GM18861 (cell line): ENCODE data around the gene SPATA16.
"Not testable (repeated sequence)": the region's sequence is repeated elsewhere in the genome, so short reads cannot be mapped to it uniquely, and the experiment has no call there.

ENCODE experiments used
- ATAC-seq: cut with Tn5 transposase; IDR thresholded peaks from one replicate; pipeline ENCODE4 v1.9.1; 2021; ENCODE audit not compliant: unreplicated experiment

SPATA16 gene, protein sequence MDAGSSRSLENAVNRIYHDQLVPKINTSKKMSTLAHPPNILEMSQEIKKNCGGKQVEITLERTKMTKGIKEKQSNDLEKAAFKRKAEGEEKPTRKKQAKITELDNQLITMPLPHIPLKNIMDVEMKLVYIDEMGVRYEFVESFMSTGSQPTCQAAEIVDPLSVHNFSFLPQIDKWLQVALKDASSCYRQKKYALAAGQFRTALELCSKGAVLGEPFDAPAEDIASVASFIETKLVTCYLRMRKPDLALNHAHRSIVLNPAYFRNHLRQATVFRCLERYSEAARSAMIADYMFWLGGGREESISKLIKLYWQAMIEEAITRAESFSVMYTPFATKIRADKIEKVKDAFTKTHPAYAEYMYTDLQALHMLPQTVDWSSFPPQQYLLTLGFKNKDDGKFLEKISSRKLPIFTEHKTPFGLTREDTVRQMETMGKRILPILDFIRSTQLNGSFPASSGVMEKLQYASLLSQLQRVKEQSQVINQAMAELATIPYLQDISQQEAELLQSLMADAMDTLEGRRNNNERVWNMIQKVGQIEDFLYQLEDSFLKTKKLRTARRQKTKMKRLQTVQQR

DNA sequence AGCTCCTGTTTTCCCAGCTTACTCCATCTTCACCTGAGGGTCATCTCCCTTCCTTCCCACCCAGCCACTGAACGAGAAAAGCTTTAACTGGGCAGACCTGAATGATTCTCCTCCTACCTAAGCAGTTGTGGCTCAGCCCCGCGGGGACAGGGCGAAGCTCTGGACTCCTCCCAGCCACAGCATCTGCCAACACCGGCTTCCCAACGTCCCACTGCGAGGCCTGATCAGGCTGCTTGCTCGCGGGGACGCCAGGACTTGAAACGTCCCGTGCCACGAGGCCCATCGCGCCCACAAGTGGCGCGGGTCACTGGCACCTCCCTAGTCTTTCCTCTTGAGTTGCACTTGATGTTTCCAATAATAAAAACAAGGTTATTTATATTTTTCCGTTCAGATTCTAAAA is at the start of gene SPATA16:
Gene SPATA16, minus strand, starts transcription at position 250 of the 400 bp plus-strand sequence. CDS start 23,504 bp downstream, outside the sequence.
- ATAC-seq = no peak

DNA sequence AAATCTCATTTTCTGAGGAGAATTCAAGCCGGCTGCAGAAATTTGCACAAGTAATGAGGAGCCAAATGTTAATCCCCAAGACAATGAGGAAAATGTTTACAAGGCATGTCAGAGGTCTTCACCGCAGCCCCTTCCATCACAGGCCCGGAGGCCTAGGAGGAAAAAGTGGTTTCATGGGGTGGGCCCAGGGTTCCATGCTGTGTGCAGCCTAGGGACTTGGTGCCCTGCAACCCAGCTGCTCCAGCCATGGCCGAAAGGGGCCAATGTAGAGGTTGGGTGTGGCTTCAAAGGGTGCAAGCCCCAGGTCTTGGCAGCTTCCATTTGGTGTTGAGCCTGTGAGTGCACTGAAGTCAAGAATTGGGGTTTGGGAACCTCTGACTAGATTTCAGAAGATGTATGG is 42.0 kb upstream of the SPATA16 start:
- ATAC-seq = not testable (repeated sequence)

DNA sequence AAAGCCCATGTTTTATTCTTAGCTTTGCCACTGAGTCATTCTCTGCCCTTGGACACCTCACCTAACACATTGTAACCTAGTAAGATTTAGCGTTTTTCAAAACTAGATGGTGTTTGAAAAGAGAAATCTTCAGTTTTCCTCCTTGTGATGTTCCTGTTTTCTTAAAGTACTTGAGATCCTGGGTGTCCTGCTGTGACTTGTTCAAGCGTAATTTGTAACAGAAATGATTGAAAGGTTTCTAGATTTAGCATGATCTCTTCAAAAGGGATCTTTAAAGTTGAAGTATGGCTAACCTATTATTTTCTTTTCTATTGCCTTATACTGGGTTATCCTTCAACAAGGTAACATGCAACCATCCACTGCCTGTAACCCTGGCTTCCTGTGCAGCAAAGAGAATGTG is 32.6 kb upstream of the SPATA16 start:
- no peak for ATAC-seq

DNA sequence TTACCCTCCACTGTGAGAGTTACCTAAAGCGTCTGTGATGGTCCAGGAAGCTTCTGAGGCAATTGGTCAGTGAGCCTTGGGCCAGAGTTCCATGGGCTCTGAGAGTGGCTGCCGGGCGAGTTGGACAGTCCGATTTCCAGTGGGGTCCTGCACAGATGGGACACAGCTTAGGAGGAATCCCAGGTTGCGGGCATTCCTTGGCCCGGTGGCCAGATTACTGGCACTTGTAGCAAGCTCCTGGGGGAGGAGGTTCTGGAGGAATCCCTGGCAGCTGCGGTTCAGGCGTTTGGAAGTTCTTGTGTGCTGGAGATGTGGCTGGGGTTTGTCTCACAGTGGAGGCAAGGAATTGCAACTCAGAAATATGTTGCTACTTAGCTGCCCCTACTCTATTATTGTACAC is 18.1 kb upstream of the SPATA16 start:
- not testable (repeated sequence) for ATAC-seq

DNA sequence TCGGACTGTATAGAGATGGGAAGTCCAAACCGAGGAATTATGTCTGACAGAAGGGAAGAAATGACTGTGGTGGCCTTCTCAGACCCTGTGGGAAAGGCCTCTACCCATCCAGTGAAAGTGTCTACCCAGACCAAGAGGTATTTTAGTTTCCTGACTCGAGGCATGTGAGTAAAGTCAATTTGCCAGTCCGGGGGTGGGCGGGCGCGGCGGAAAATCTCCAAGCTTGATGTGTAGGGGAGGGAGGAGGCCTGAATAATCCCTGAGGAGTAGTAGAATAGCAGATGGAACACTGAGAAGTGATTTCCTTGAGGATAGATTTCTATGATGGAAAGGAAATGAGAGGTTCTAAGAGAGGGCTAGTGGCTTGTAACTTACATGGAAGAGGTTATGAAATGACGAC is 15.5 kb upstream of the SPATA16 start:
- not testable (repeated sequence) for ATAC-seq

DNA sequence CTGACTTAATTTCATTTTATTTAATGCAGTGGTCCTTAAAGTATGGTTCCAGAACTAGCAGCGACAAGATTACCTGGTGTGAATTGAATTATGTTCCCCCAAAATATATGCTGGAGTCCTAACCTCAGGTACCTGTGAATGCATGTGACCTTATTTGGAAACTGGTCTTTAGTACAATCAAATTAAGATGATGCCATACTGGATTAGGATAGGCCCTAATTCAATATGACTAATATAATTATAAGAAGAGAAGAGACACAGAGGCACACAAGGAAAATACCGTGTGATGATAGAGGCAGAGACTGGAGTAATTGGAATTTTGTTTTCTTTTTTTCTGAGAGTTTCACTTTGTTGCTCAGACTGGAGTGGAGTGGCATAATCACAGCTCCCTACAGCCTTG is 12.6 kb upstream of the SPATA16 start:
- no peak for ATAC-seq

DNA sequence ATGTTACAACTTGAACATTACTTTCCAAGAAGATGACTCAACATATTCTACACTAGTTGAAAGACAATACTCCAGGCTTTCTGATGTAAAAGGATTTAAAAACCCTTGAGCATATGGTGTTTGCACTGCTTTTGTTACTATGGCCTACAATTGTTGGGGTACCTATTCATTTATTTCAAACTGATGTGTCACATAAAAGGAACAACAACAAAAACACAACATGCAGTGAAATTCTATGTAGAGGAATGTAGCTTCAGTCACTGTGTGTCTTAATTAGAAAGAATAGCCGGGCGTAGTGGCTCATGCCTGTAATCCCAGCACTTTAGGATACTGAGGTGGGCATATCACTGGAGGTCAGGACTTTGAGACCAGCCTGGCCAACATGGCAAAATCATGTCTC is 1.6 kb downstream of the SPATA16 start:
- no peak for ATAC-seq

DNA sequence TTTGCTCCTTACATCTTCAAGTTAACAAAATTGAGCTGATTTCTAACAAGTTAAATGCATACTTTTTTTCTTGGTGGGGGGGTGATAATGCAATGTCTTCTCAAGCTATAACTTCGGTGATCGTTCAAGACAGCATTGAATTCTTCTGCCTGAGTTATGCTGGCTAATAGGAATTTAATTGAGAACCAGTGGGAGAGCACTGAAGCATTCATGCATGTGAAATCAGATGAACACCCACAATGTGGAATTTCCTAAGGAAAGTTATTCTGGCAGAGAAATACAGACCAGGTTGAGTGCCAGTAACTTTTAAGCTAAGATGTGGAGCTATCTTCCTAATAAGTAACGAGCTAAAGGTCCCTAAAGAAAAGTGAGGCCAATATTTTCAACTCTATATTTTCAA is 3.0 kb downstream of the SPATA16 start:
- no peak for ATAC-seq

DNA sequence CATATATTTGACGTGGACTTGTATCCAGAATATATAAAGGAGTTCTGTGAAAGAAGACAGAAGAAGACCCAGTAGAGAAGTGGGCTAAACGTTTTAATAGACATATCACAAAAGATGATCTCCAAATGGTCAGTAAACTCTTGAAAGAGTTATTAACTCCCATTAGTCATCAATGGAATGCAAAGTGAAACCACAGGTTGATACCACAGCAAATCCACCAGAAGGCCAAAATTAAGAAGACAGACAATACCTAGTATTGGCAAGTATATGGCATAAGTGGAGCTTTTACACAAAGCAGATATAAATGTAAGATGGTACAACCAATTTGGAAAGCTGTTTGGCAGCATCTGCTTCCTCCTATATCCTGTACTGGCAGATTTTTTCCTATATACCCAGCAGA is 6.0 kb downstream of the SPATA16 start:
- no peak for ATAC-seq

DNA sequence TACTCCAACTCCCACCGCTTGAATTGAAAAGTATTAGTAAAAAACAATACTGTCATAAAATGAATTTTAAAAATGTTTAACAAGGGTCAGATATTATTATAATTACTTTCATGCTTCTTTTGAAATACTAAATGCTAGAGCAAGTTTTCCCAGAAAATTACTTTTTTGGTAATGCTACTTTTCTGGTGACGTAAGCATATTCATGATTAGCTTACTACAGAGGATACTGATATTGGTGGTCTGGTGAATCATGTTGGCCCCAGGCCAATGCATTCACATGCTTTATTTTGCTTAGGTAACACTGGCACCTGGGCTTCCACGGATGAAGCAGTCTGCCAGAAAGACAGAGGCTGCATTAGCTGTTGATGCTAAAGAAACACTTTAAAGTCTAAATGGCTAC is 12.4 kb downstream of the SPATA16 start:
- ATAC-seq = no peak

DNA sequence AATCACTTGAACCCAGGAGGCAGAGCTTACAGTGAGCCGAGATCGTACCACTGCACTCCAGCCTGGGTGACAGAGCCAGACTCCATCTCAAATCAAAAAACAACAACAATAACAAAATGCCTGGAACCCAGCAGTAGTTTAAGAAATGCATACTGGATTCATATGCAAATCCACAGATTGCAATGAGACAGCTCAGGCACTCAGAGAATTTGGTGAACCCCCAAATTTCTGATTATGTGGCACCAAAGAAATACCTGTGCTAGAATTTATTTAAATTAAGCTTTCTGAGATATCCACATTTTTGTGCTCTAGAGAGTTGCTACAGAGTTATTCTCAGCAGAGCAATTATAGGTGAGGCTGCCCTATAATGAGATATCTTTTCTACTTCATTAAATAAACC is 29.7 kb downstream of the SPATA16 start:
- no peak for ATAC-seq

DNA sequence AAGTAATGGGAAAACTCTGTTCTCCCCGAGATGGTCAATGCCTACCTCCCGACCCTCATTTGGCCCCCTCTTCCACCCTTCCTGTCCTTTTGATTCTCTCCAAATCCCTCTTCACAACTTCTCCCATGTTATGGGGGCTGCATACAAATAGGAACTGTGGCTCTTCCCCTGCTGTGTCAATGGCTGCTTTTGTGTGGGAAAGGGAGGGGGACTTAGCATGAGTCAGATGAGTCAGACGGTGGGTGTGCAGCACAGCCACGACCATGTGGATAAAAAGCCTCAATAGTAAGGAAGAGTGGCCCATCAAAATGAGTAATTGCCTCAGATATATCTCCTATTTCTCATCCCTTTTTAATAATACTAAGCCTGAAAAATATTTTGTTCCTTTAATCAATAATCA is 31.9 kb downstream of the SPATA16 start:
- ATAC-seq = no peak

DNA sequence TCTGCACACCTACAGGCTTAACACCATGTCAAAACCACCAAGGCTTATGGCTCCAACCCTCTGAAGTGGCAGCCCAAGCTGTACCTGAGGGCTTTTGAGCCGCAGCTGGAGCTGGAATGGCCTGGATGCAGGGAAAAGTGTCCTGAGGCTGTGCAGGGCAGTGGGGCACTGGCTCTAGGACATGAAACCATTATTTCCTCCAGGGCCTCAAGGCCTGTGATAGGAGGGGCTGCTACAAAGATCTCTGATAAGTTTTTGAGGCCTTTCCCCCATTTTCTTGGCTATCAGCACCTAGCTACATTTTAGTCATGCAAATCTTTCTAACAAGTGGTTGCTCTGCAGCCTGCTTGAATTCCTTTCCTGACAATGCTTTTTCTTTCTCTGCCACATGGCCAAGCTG is 37.6 kb downstream of the SPATA16 start:
- no peak for ATAC-seq

DNA sequence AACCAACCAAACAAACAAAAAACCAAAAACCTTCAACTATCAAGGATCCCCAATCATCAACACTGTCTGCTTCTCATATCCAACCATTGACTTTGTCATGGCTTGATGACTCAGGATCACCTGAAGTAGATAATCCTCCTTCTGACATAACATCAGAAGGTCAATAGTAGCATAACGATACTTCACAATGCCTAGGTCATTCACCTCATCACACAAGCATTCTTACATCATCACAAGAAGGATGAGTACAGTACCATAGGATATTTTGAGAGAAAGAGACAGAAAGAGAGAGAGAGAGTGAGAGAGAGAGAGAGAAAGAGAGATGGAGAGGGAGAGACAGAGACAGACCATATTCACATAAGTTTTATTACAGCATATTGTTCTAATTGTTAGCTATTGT is 42.1 kb downstream of the SPATA16 start:
- no peak for ATAC-seq

DNA sequence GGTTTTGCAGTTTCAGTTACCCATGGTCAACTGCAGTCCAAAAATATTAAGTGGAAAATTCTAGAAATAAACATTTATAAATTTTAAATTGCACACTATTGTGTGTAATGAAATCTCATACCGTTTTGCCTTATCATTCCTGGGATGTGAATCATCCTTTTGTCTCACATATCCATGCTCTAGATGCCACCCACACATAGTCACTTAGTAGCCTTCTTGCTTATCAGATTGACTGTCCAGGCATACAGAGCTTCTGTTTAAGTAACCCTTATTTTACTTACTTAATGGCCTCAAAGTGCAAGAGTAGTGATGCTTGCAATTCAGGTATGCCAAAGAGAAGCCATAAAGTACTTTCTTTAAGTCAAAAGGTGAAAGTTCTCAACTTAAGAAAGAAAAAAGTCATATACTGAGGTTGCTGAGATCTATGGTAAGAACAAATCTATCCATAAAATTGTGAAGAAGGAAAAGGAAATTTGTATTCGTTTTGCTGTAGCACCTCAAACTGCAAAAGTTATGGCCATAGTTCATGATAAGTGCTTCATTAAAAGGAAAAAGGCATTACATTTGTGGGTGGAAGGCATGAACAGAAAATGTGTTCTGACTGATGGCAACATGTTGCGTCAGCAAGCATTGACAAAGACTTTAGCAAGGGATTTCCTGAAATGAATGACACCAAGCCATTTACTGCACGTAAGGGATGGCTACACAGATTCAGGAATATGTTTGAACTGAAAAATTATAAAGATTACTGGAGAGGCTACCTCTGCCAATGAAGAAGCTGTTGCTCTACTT is 43.8 kb downstream of the SPATA16 start:
- no peak for ATAC-seq

DNA sequence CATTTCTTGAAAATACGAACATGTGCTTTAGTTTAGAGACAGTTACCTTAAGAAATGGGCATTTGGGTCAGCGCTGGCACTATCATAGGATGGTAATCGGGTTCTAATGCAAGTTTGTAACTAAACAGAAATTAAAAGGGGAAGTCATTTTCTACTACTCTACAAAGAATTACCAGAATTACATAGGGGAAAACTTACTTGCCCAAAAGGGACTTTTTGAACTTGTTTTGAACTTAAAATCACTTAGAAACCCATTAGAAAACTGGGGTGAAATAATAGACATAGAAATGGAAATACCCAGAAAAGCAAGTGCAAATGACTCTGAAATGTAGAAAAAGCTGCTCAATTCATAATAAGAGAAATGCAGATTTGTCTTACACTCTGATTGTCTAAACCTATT is 44.9 kb downstream of the SPATA16 start:
- ATAC-seq = peak; percentile 38

DNA sequence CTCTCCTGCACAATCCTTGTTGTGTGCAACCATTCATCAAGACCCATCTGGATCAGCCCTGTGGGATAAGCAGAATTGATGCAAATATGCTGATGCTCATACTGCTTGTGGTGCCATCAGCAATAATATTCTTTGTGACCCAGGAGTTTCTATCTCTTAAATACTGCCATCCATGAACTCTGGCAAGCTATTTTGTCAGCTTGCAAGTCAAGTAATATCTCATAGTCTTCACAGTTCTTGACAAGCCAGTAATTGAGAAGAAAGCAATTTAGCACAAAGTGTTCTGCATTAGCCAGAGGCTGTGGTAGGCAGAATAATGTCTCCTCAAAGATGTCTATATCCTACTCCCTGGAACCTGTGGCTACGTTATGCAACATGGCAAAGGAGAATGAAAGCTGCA is 49.0 kb downstream of the SPATA16 start:
- no peak for ATAC-seq

DNA sequence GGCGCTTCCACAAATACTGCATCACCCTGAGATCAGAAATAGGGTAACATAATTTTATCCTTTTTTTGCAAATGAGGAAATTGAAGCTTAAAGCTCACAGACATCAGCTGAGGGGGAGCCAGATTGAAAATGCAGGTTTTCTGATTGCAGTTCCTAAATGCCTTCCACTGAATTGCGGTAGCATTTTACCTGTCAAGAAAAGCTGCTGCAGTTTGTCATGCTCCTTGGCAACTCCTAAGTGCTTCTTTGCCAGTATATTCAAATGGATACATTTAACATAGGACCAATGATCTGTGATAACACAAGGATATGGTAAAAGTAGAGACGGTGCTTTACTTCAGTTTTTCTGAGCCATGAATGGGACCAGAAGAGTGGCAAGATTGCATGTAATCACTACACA is 50.5 kb downstream of the SPATA16 start:
- ATAC-seq = no peak

DNA sequence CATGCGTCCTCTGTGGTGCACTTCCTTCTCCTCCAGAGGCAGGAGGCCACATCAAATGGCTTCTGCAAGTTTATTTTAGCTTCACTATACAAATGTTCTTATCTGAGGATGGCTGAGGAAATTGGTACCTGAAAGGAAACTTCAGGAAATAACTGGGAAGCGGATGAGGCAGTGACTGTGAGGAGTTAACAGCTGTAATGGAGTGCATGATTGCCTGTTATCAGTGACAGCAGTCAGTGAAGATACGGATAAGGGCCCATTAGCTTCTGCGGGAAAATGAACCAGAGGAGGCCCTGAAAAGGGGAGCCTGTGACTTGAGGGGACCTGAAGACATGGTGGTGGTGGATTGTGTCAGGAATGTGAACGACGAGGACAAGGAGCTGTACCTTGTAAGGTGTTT is 51.8 kb downstream of the SPATA16 start:
- ATAC-seq = no peak

DNA sequence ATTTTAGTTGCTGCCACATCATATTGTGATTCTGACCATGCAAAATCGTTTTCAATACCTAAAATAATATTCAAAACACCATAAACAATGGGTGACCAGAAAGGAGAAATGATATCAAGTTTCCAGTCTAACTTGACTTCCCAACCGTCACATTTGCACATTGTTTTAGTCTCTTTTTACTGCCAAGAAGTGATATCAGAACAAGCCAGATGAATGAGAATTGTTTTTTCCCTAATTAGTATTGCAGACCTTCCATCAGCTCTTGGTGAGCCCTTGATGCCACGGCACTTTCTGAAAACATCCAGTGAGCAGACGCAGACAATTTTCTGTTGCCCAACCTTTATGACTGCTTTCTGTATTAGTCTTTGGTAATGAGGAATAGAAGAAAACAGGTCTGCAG is 62.5 kb downstream of the SPATA16 start:
- no peak for ATAC-seq

DNA sequence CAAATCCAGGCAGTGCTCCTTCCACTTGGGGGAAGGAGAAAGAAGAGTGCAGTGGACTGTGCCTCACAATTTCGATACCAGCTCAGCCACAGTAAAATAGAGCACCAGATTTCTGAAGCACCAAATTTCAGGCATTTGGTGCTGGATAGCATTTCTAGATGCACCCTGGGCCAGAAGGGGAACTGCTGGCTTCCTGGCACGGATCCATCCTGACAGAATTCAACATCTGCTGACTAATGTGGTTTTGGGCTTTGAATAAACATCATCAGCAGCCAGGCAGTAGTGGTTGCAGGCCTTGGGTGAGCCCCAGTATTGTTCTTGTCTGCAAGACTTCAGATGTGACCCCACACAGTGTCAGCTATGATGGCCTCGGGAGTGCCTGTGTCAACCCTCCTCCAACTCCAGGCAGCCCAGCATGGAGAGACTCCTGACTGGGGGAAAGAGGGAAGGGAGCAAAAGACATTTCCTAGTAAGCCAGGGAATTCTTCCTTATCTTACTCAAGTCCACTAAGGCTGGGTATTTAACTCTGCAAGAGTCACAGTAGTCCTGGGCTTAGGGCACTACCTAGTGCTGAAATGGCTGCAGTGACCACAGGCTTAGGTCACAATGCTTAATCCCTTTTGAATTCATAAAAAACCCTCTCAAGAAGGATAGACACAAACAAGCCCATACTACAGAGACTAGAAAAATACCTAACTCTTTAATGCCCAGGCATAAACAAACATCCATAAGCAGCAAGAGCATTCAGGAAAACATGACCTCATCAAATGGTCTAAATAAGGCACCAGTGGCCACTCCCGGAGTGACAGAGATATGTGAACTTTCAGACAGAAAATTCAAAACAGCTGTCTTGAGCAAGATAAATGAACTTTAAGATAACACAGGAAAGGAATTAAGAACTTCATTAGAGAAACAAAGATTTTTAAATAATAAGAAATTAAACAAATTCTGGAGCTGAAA is 74.7 kb downstream of the SPATA16 start:
- no peak for ATAC-seq
